ENCODE results near the gene LRRK1.
A peak's percentile ranks its signal among the peaks of the same experiment; 100 is the strongest.

Gene LRRK1

GRCh38 chr15:101113114-101114005 is 194.2 kb downstream of the LRRK1 start:
- no peak for DNase-seq (ENCODE audit: low read depth)

GRCh38 chr15:101114166-101114565 is 195.0 kb downstream of the LRRK1 start:
- DNase-seq (ENCODE audit: low read depth): no peak

- DNase-seq (ENCODE audit: low read depth): no peak
Observed at GRCh38 chr15:101114610-101115009, 195.5 kb downstream of the LRRK1 start.

GRCh38 chr15:101115393-101115785 is 196.2 kb downstream of the LRRK1 start:
- DNase-seq (ENCODE audit: low read depth): no peak

GRCh38 chr15:101115786-101116680 is 196.9 kb downstream of the LRRK1 start:
- peak; percentile 40 for DNase-seq (ENCODE audit: low read depth)

GRCh38 chr15:101116681-101116976 is 197.5 kb downstream of the LRRK1 start:
- DNase-seq (ENCODE audit: low read depth): no peak

GRCh38 chr15:101118116-101118515 is 199.0 kb downstream of the LRRK1 start:
- no peak for DNase-seq (ENCODE audit: low read depth)

GRCh38 chr15:101118615-101119014 is 199.5 kb downstream of the LRRK1 start:
- DNase-seq (ENCODE audit: low read depth): no peak

- no peak for DNase-seq (ENCODE audit: low read depth)
Observed at GRCh38 chr15:101119181-101119580, 200.0 kb downstream of the LRRK1 start.

All from stromal cell of bone marrow (primary cell).